Psoas muscle (tissue), 8 donors: ENCODE data around the gene FMNL3. TPM values are rescaled to one million over a fixed set of nuclear protein-coding genes. Genes with fewer than 3 reads are reported as not detected.

Source experiments
- ATAC-seq, 4 donors: fragments of 200-7000 bp; cut with Tn5 transposase; one replicate each; pipeline ENCODE4 v1.9.1; 2020; ENCODE audit warnings: moderate library complexity in 3 of 4, mild to moderate bottlenecking in 2 of 4
- DNase-seq, 2 donors: peaks; one replicate each; pipeline ENCODE4 v3.0.0-alpha.2; 2020
- H3K27ac ChIP-seq: fragments of 200-600 bp; one replicate; pipeline ENCODE4 v1.8.0; 2022
- H3K27me3 ChIP-seq, 3 donors: fragments of 200-600 bp in 1 of 3; one replicate each; pipeline versions ENCODE4 v1.6.1 to v1.8.0; 2013 to 2022; ENCODE audit warnings: low read length in 2 of 3, mild to moderate bottlenecking in 2 of 3, moderate library complexity in 1 of 3; ENCODE audit not compliant: insufficient read depth in 3 of 3
- H3K36me3 ChIP-seq, 2 donors: fragments of 200-600 bp in 1 of 2; one replicate each; pipeline versions ENCODE4 v1.6.1 to v1.8.0; 2013 to 2022; ENCODE audit warnings: low read depth in 1 of 2, mild to moderate bottlenecking in 1 of 2, moderate library complexity in 1 of 2; ENCODE audit not compliant: insufficient read depth in 1 of 2
- H3K4me1 ChIP-seq: fragments of 200-600 bp; one replicate; pipeline ENCODE4 v1.8.0; 2022
- H3K4me3 ChIP-seq: fragments of 200-600 bp; one replicate; pipeline ENCODE4 v1.8.0; 2022; ENCODE audit warnings: mild to moderate bottlenecking
- H3K9me3 ChIP-seq: fragments of 200-600 bp; one replicate; pipeline ENCODE4 v1.8.0; 2022
- WGBS, 3 donors: extraction: QIAGEN DNeasy Blood & Tissue Kit; methylation state at CpG; one replicate each; pipeline versions ENCODE4 v1.1.6 to v1.1.7; 2013; 5-methylcytosine and 5-hydroxymethylcytosine counted together
- intact Hi-C, 2 donors: fragments of 100-400 bp; cut with DNase I; formaldehyde crosslinking; loops; one replicate each; pipeline versions ENCODE4 v1.11.0 to v1.14.2; 2022
- polyA plus RNA-seq, 3 donors: library from polyadenylated mRNA; stranded (reverse); fragments of 200-250 nt; gene quantifications; one replicate each; pipeline ENCODE4 v1.2.3, GENCODE V29; 2013
- total RNA-seq, 4 donors: library from RNA; stranded (reverse); fragmentation: NEBNext Ultra II Directional in 2 of 4; extraction: Animal tissue kit (Norgen Biotek cat#: 25700) in 2 of 4; gene quantifications; one replicate each; pipeline versions ENCODE4 v1.2.1 to v1.2.4, GENCODE V29; 2021 to 2023
- TF ChIP-seq, protein P1 (sequence below): fragments of 200-600 bp; IDR thresholded peaks from one replicate; pipeline ENCODE4 v1.8.0; 2022; ENCODE audit warnings: antibody characterized with exemption
- donor health status: healthy with polysubstance abuse.
- donor health status: DM: no; HTN: no; CAD: no; lungs with moderate emphysema.
- donor health status: Bipolar disorder and iron deficiency.
- donor health status: healthy.
- donor health status: DM: yes; HTN: yes; CAD: no.
- donor health status: DM: no; HTN: no; CAD: no.
- donor health status: DM: no; HTN: no; CAD: no.
- donor health status: DM: yes; HTN: yes; CAD: no.

Gene FMNL3
- total and polyA plus RNA-seq, 7 donors, result 1.5 to 11.3 (median 5.5) TPM

DNA sequence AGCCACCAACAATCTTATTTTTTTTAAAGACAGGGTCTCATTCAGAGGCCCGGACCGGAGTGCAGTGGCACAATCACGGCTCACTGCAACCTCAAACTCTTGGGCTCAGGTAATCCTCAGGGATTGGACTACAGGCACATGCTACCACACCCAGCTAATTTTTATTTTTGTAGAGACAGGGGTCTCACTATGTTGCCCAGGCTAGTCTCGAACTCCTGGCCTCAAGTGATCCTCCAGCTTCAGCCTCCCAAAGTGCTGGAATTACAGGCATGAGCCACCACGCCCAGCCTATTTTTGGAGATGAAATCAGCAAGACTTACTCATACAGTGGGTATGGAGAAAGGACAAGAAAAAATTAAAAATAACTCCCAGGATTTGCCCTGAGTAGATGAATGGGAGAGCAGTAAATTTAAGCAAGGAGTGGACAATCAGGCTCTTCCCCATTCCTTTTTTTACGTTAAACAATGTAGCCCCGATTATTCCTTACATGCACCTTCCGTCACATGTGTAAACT, 13.2 kb downstream of the FMNL3 start:
- Histone ChIP-seq H3K27me3 (no peaks in the 10 kb centered on the region), H3K4me3 (no peak overlapping the region), H3K27ac (no peak overlapping the region), H3K4me1 (peaks cover 4% of the 10 kb centered on the region), H3K36me3 (no peaks in the 10 kb centered on the region), H3K9me3 (no peaks in the 10 kb centered on the region)
- ATAC-seq, result no peak
- WGBS, 3 donors, result 93 to 95% (median 93%) methylated on average over 8 of the region's 8 CpGs
- intact Hi-C loops, result no loop called here
- TF ChIP-seq, protein P1, sequence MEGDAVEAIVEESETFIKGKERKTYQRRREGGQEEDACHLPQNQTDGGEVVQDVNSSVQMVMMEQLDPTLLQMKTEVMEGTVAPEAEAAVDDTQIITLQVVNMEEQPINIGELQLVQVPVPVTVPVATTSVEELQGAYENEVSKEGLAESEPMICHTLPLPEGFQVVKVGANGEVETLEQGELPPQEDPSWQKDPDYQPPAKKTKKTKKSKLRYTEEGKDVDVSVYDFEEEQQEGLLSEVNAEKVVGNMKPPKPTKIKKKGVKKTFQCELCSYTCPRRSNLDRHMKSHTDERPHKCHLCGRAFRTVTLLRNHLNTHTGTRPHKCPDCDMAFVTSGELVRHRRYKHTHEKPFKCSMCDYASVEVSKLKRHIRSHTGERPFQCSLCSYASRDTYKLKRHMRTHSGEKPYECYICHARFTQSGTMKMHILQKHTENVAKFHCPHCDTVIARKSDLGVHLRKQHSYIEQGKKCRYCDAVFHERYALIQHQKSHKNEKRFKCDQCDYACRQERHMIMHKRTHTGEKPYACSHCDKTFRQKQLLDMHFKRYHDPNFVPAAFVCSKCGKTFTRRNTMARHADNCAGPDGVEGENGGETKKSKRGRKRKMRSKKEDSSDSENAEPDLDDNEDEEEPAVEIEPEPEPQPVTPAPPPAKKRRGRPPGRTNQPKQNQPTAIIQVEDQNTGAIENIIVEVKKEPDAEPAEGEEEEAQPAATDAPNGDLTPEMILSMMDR, result no peak
- DNase-seq, result no peak

DNA sequence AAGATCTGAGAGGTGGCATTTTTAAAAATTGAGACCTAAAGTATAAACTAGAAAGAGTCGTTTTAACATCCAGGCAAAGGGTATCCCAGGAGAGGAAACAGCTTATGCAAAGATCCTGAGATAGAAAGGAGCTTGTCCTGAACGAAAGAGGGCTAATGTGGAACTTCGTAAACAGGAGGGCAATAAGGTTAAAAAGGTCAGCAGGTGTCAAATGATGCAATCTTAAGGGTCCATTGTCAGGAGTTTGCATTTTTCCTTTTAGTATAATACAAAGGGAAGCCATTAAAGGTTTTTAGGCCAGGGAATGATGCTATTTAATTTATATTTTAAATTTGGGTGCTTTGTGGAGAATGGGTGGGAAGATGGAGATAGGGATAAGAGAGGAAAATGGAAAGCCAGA, 14.4 kb downstream of the FMNL3 start:
- TF ChIP-seq, protein P1, result no peak
- intact Hi-C loops, result no loop called here
- no peak for ATAC-seq
- H3K27ac ChIP-seq, result no peak overlapping the region
- H3K9me3 ChIP-seq, result no peaks in the 10 kb centered on the region
- H3K36me3 ChIP-seq, result no peaks in the 10 kb centered on the region
- no peaks in the 10 kb centered on the region for H3K4me1 ChIP-seq
- H3K4me3 ChIP-seq, result no peak overlapping the region
- no peaks in the 10 kb centered on the region for H3K27me3 ChIP-seq
- 67 to 72% (median 68%) methylated on average over 3 of the region's 3 CpGs for WGBS, 3 donors
- no peak for DNase-seq

GRCh38 chr12:49689785-49690184, 17.4 kb downstream of the FMNL3 start:
- H3K27me3 ChIP-seq, result no peaks in the 10 kb centered on the region
- no peaks in the 10 kb centered on the region for H3K36me3 ChIP-seq
- H3K4me1 ChIP-seq, result no peaks in the 10 kb centered on the region
- intact Hi-C loops, result no loop called here
- no peak overlapping the region for H3K4me3 ChIP-seq
- ATAC-seq (no peak), DNase-seq (no peak)
- no peaks in the 10 kb centered on the region for H3K9me3 ChIP-seq
- TF ChIP-seq, protein P1, result no peak
- no peak overlapping the region for H3K27ac ChIP-seq

DNA sequence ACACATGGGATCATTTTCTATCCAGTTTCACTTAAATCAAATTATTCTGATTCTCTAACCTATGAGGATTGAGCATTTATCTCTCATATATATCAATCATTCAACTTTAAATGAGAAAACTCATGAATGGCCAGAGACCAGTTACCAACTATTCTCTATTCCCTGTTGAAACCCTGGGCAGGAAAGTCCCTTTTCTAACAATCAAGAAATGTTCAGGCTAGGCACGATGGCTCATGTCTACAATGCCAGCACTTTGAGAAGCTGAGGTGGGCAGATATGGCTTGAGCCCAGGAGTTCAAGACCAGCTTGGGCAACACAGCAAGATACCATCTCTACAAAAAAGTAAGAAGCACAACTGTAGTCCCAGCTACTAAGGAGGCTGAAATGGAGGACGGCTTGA, 18.0 kb downstream of the FMNL3 start:
- no peak for ATAC-seq
- Histone ChIP-seq H3K36me3 (no peaks in the 10 kb centered on the region), H3K27ac (no peak overlapping the region), H3K27me3 (no peaks in the 10 kb centered on the region), H3K4me3 (no peak overlapping the region), H3K9me3 (no peaks in the 10 kb centered on the region), H3K4me1 (no peaks in the 10 kb centered on the region)
- TF ChIP-seq, protein P1, result no peak
- 63 to 82% (median 74%) methylated on average over 2 of the region's 2 CpGs for WGBS, 3 donors
- intact Hi-C loops, result no loop called here
- no peak for DNase-seq

DNA sequence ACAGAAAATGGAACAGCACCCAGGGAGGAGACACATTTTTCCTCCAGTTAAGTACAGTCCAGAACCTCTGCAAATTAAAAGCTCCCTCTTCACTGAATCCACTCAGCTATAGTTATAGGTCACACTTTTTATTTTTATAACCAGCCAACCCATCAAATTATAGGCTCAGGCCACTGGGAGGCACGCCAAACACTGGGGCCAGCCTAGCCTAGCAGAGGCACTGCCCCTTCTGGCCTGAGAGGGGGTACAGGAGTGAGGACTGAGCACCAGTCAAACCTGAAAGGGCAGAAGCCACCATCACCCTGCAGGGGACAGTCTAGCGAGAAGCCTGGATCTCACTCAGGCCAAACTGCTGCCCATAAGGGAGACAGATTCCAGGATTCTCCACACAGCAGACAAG, 19.3 kb downstream of the FMNL3 start:
- H3K27me3 ChIP-seq, result no peaks in the 10 kb centered on the region
- TF ChIP-seq, protein P1, result no peak
- WGBS, 3 donors, result 80 to 89% (median 80%) methylated on average over 2 of the region's 2 CpGs
- no peaks in the 10 kb centered on the region for H3K9me3 ChIP-seq
- H3K4me1 ChIP-seq, result no peaks in the 10 kb centered on the region
- H3K36me3 ChIP-seq, result no peaks in the 10 kb centered on the region
- intact Hi-C loops, result no loop called here
- no peak overlapping the region for H3K4me3 ChIP-seq
- ATAC-seq (no peak), DNase-seq (no peak)
- no peak overlapping the region for H3K27ac ChIP-seq
